DMS79 (cell line): ENCODE measurements around the gene FKBP1B.
"Not testable (repeated sequence)": the region's sequence is repeated elsewhere in the genome, so short reads cannot be mapped to it uniquely, and the experiment has no call there.

ENCODE experiments used
- DNase-seq: peaks from one replicate; lab custom pipeline; 2025; lab: John Stamatoyannopoulos, UW

FKBP1B gene

DNA sequence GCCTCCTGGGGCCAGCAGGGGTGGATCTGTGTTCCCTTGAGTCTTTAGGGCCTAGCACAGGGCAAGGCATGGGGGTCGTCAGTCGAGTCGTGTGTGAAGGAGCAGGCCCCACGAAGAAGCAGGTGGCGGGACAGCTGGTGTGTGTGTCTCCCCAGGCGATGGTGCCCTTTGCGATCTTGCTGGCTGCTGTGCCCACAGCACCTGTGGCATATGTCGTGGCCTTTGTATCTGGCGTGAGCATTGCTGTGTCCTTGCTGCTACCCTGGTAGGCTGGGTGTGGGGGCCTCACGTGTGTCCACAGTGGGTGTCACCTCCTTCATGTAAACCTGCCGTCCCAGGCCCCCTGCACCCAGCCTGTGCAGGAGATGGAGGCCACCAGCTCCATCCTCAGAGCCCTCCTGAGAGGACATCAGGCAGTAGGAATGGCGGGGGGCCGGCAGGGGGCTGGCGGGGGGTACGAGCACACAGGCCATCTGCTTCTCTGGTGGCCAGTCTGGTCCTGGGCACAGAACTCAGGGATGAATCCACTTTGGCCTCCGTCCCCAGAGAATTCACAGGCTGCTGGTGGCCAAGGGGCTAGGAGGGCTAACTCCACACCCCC lies 26.5 kb upstream of the FKBP1B start:
- no peak for DNase-seq

GRCh38 chr2:24024018-24024417 lies 25.5 kb upstream of the FKBP1B start:
- DNase-seq: no peak

DNA sequence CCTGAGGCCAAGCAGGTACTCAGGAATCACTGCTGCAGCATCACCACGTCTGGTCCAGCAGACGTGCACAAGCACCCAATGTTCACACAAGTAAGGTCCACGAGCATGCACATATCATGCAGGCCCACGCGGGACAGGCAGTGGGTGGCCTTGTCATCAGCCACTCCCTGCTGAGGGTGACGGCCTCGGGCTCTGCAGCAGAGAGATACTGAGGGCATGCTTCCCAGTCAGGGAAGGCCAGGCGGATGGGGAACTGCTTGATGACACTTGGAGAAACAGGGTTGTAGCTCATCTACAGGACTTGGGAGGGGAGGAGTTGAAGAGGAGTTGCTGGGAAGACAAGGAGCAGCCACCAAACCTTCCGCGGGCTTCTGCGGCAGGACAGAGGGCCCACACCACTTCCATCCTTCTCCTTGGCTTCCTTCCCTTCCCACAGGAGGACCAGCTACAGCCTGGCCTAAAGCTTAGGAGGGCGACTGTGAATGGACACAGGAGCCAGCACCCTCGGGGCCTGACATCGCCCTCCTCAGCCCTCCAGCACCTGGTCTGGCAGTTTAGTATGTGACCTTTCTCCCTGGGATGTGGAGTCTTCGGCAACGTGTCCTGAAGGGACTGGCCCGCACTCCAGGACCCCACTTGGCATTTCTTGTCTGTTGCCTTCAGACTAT lies 24.4 kb upstream of the FKBP1B start:
- DNase-seq: no peak

DNA sequence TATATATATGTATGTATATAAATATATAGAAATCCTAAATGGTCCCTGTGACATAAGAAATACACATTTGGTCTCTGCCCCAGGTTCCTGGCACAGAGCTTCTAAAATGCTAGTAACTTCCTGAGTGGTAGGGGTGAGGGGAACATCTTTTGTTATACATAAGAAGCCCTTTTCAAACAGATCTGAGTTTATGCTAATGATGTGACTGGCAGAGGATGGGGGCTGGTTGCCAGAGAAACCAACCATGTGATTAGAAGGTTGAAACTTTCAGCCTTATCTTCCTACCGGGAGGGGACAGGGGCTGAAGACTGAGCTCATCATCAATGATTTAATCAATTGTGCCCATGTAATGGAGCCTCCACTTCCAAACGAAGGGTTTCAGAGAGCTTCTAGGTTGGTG lies 23.3 kb upstream of the FKBP1B start:
- DNase-seq: no peak

DNA sequence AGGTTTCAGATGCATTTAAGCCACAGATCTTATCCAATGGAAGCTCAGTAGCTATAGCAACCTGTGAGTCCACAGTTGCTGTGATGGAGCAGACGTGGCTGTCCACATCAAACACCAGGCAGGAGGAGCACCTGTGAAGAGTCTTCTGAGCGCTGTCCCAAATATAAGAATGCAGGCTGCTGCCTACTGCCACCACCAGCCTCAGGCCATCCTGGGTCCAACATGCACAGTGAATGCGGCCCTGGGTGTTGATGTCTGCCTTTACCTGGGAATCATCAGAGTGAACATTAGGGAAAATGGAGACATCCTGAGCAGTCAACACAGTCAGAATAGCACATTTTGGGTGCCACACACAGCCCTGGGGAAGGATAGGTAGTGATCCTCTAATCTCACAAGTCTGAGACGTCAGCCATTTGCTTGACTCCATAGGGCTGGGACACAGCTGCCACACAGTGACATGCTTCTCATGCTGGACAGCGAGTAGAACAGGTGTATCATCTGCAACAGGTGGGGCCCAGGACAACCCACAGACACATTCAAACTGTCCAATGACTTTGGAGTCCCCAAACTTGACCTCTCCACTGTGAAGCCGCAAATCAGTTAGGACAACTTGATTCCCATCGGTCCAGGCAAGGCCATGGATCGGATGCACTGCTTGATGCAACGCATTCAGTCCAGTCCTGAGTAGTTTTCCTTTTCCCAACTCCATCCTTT lies 10.6 kb upstream of the FKBP1B start:
- no peak for DNase-seq

GRCh38 chr2:24040511-24040910 lies 9.0 kb upstream of the FKBP1B start:
- DNase-seq: no peak

- DNase-seq: not testable (repeated sequence)
These were observed 6.4 kb upstream of the FKBP1B start for GRCh38 chr2:24043133-24043532.

- no peak for DNase-seq
These were observed 3.7 kb upstream of the FKBP1B start for GRCh38 chr2:24045511-24046508.

DNA sequence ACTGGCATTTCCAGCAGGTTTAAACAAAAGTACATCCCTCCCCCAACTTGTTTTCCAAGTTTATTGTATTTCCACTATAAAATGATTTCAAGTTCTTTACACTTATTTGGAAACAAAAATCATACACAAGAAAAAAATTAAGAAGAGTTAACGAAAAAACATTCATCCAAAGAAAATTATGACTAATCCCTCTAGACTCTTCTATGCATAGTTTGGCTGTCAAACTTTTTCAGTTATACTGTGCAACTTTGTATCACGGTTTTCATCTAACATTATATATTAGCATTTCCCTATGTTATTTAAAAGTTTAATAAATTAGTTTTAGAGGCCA lies 3.0 kb upstream of the FKBP1B start:
- no peak for DNase-seq

DNA sequence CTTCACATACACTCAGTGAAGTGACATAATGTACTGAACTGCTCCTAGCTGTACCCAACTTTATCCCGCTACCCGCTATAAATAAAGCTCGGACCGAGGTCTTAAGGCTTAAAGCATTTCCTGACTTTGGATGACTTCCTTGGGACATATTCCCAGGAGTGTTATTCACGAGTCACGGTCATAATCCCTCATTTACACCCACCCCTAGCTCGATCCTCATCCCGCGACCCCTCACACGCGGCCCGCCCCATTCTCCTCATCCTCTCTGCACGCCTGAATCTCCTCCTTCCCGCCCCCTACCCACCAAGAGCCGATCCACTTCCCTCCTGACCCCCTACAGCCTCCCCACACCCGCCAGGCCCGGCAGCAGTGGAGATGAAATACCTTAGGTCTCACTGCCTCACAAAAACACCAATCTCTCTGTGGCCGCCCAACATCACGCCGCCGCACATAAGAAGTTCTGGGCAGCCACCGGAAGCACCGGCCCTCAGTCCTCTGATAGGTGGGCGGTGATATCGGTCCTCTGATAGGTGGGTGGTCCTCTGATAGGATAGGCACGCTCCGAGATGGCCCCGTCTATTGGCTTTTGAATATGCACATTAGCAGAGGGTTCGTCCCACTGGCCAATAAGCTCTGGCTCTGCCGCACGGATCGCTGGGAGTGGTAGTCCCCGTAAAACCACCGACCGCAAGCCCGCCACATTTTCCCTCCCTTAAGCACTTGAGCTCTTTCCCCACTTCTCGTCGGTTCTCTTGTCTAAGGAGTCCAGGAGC lies 2.4 kb upstream of the FKBP1B start, which contains the start of gene WDCP:
Gene WDCP (minus strand): TSS at position 462 of the 773 bp plus-strand sequence. CDS start 7,897 bp downstream, outside the sequence.
- peak; percentile 97 for DNase-seq

- no peak for DNase-seq
These were observed 1.9 kb upstream of the FKBP1B start for GRCh38 chr2:24047703-24048033.

DNA sequence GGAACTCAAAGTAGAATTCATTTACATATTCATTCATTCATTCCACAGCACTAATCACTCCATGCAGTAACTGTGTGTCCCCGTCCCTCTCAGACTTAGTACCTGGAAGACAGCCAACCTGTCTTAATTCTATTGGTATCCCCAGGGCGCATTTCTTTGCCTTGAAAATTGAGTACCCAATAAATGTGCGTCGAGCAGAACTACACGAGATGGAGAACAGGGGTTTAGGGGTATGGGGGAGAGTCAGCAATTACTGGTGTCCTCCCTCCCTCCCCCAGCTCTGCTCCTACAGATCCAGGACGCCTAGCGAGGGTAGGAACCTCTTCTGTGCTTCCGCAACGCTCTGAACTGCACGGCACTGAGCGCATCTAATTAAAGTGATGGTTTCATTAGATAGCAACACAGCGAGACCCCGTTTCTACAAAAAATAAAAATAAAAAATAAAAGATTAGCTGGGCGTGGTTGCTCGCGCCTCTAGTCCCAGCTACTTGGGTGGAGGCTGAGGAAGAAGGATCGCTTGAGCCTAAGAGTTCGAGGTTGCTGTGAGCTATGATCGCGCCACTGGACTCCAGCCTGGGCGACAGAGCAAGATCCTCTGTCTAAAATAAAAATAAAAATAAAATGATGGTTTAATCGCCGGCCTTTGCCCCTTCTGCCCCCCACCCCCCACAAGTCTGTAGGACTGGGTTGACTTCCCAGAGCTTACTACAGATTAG lies 614 bp upstream of the FKBP1B start:
- DNase-seq: peak; percentile 51

DNA sequence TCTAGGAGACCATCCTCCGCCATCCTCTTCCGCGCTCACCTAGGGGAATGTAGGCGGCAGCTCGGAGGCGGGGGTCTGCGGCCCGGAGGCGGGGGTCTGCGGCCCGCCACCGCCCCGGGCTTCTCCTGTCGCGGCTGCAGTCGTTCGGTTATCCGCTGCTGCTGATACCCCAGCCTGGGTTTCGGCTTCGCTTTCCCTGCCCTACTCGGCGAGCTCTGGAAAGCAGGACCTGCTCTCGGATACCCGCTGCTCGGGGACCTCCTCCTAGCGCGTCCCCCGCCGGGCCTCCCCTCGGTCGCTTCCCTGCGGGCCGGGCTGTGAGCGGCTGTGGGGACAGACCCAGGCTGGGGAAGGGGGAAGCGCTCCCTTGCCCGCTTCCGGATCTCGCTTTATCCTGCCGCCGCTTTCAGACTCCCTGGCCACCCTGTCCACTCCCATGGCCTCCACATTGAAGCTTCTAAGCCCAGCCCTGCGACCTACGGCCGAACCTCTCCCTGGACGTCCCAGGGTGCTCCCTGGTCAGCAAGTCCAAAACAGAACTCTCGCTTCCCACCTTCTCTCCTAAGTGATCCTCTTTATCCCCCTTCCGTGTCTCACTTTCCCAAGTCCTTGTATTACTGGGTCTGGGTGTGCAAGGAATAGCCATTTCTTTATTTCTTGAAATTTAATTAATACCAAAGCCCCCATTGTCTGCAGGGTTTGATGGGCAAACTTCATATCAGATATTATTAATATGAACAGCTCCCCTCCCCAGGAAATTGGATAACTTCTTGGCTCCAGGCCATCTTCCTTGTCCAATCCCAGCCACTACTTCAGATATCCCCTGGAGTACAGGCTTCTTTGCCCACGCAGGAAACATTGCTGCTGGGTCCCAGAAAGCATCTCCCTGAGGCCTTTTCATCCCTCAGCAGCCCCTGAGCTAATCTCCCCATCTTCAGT lies 769 bp downstream of the FKBP1B start:
- peak; percentile 13 for DNase-seq

GRCh38 chr2:24051833-24052232 lies 2.3 kb downstream of the FKBP1B start:
- DNase-seq: no peak

GRCh38 chr2:24052951-24053350 lies 3.4 kb downstream of the FKBP1B start:
- DNase-seq: no peak

- DNase-seq: no peak
These were observed 4.9 kb downstream of the FKBP1B start for GRCh38 chr2:24054366-24055010.

- no peak for DNase-seq
These were observed 6.2 kb downstream of the FKBP1B start for GRCh38 chr2:24055750-24056149.

- DNase-seq: no peak
These were observed 9.2 kb downstream of the FKBP1B start for GRCh38 chr2:24058564-24059271.

- no peak for DNase-seq
These were observed 15.8 kb downstream of the FKBP1B start for GRCh38 chr2:24065341-24065740.
